Measurements from ENCODE around the gene CPB1. TPM values are rescaled to one million over a fixed set of nuclear protein-coding genes. Genes with fewer than 3 reads are reported as not detected.

Gene CPB1
- total RNA-seq, 1 donor from 2014 or later, result not detected

GRCh38 chr3:148823026-148823425 is 4.6 kb upstream of the CPB1 start:
- Histone ChIP-seq H3K4me2 (ENCODE audit: low read length) (no peak overlapping the region), H3K27ac (ENCODE audit: low read depth, low read length) (no peak overlapping the region), H4K20me1 (ENCODE audit: insufficient read depth, low read length) (no peaks in the 10 kb centered on the region), H3K4me3 (ENCODE audit: insufficient read depth, low read depth, low read length) (no peak overlapping the region), H3K79me2 (ENCODE audit: insufficient read depth, low read length) (no peaks in the 10 kb centered on the region), H3K9me3 (ENCODE audit: insufficient read depth, low read depth, low read length) (no peaks in the 10 kb centered on the region), H3K27me3 (ENCODE audit: insufficient read depth, low read length) (no peaks in the 10 kb centered on the region), H3K9ac (ENCODE audit: low read length) (no peak overlapping the region), H3K36me3 (ENCODE audit: insufficient read depth, low read length) (no peaks in the 10 kb centered on the region), H3K4me1 (ENCODE audit: insufficient read depth, low read length) (no peaks in the 10 kb centered on the region), H2AFZ (ENCODE audit: low read depth, low read length) (no peak overlapping the region)
- Mint-ChIP-seq H3K27me3 (ENCODE audit: low read depth, unreplicated experiment) (no peaks in the 10 kb centered on the region), H3K4me1 (ENCODE audit: low read depth, unreplicated experiment) (no peaks in the 10 kb centered on the region), H3K4me3 (ENCODE audit: unreplicated experiment) (no peak overlapping the region), H3K36me3 (ENCODE audit: low read depth, unreplicated experiment) (no peaks in the 10 kb centered on the region), H3K9me3 (ENCODE audit: unreplicated experiment) (no peaks in the 10 kb centered on the region), H3K27ac (ENCODE audit: unreplicated experiment) (no peak overlapping the region)
- DNase-seq (ENCODE audit: low read depth) (no peak), FAIRE-seq (no peak)
- no peak for TF ChIP-seq CTCF (IDR thresholded peaks at IDR 0.05; ENCODE audit: insufficient read depth, low read depth, low read length)
- no peak for TF ChIP-seq EZH2 (IDR thresholded peaks at IDR 0.05; ENCODE audit: insufficient read depth, low read length)

- no peak overlapping the region for H3K4me2 ChIP-seq (ENCODE audit: low read length)
- Mint-ChIP-seq H3K27me3 (ENCODE audit: low read depth, unreplicated experiment) (no peaks in the 10 kb centered on the region), H3K4me1 (ENCODE audit: low read depth, unreplicated experiment) (no peaks in the 10 kb centered on the region), H3K9me3 (ENCODE audit: unreplicated experiment) (no peaks in the 10 kb centered on the region), H3K36me3 (ENCODE audit: low read depth, unreplicated experiment) (no peaks in the 10 kb centered on the region), H3K4me3 (ENCODE audit: unreplicated experiment) (no peak overlapping the region), H3K27ac (ENCODE audit: unreplicated experiment) (no peak overlapping the region)
- FAIRE-seq (no peak), DNase-seq (ENCODE audit: low read depth) (no peak)
- no peaks in the 10 kb centered on the region for H3K36me3 ChIP-seq (ENCODE audit: insufficient read depth, low read length)
- no peak overlapping the region for H2AFZ ChIP-seq (ENCODE audit: low read depth, low read length)
- H3K27me3 ChIP-seq (ENCODE audit: insufficient read depth, low read length), result no peaks in the 10 kb centered on the region
- no peak for TF ChIP-seq CTCF (IDR thresholded peaks at IDR 0.05; ENCODE audit: insufficient read depth, low read depth, low read length)
- TF ChIP-seq EZH2 (IDR thresholded peaks at IDR 0.05; ENCODE audit: insufficient read depth, low read length), result no peak
- H3K9ac ChIP-seq (ENCODE audit: low read length), result no peak overlapping the region
- H3K79me2 ChIP-seq (ENCODE audit: insufficient read depth, low read length), result no peaks in the 10 kb centered on the region
- no peaks in the 10 kb centered on the region for H4K20me1 ChIP-seq (ENCODE audit: insufficient read depth, low read length)
- H3K4me3 ChIP-seq (ENCODE audit: insufficient read depth, low read depth, low read length), result no peak overlapping the region
- no peaks in the 10 kb centered on the region for H3K4me1 ChIP-seq (ENCODE audit: insufficient read depth, low read length)
- H3K27ac ChIP-seq (ENCODE audit: low read depth, low read length), result no peak overlapping the region
- H3K9me3 ChIP-seq (ENCODE audit: insufficient read depth, low read depth, low read length), result no peaks in the 10 kb centered on the region
These were observed 2.1 kb upstream of the CPB1 start for GRCh38 chr3:148825476-148825875.

GRCh38 chr3:148828136-148828690 is 602 bp downstream of the CPB1 start:
- H3K27me3 ChIP-seq (ENCODE audit: insufficient read depth, low read length), result no peaks in the 10 kb centered on the region
- no peak overlapping the region for H3K4me3 ChIP-seq (ENCODE audit: insufficient read depth, low read depth, low read length)
- H3K9me3 Mint-ChIP-seq (ENCODE audit: unreplicated experiment), result no peaks in the 10 kb centered on the region
- H3K9me3 ChIP-seq (ENCODE audit: insufficient read depth, low read depth, low read length), result no peaks in the 10 kb centered on the region
- H3K4me1 Mint-ChIP-seq (ENCODE audit: low read depth, unreplicated experiment), result peaks cover 3% of the 10 kb centered on the region
- H3K4me2 ChIP-seq (ENCODE audit: low read length), result no peak overlapping the region
- no peaks in the 10 kb centered on the region for H3K36me3 ChIP-seq (ENCODE audit: insufficient read depth, low read length)
- FAIRE-seq (no peak), DNase-seq (ENCODE audit: low read depth) (no peak)
- no peak overlapping the region for H3K27ac Mint-ChIP-seq (ENCODE audit: unreplicated experiment)
- TF ChIP-seq CTCF (IDR thresholded peaks at IDR 0.05; ENCODE audit: insufficient read depth, low read depth, low read length) (no peak), EZH2 (IDR thresholded peaks at IDR 0.05; ENCODE audit: insufficient read depth, low read length) (no peak)
- no peak overlapping the region for H2AFZ ChIP-seq (ENCODE audit: low read depth, low read length)
- H3K4me3 Mint-ChIP-seq (ENCODE audit: unreplicated experiment), result no peak overlapping the region
- H4K20me1 ChIP-seq (ENCODE audit: insufficient read depth, low read length), result no peaks in the 10 kb centered on the region
- H3K4me1 ChIP-seq (ENCODE audit: insufficient read depth, low read length), result no peaks in the 10 kb centered on the region
- no peaks in the 10 kb centered on the region for H3K36me3 Mint-ChIP-seq (ENCODE audit: low read depth, unreplicated experiment)
- H3K27me3 Mint-ChIP-seq (ENCODE audit: low read depth, unreplicated experiment), result no peaks in the 10 kb centered on the region
- H3K27ac ChIP-seq (ENCODE audit: low read depth, low read length), result no peak overlapping the region
- no peak overlapping the region for H3K9ac ChIP-seq (ENCODE audit: low read length)
- H3K79me2 ChIP-seq (ENCODE audit: insufficient read depth, low read length), result no peaks in the 10 kb centered on the region
